Ovary (tissue), 9 donors: ENCODE results near the gene OBSCN. TPM values are rescaled to one million over a fixed set of nuclear protein-coding genes. Genes with fewer than 3 reads are reported as not detected.
A peak's percentile ranks its signal among the peaks of the same experiment; 100 is the strongest.

Experiments used
- DNase-seq, 5 donors: peaks; one replicate each; pipeline ENCODE4 v3.0.0-alpha.2; 2019 to 2020
- H3K27ac ChIP-seq, 2 donors: fragments of 200-600 bp; one replicate each; pipeline versions ENCODE4 v1.5.1 to v1.8.0; 2019 to 2022
- H3K27me3 ChIP-seq: fragments of 200-600 bp; one replicate; pipeline ENCODE4 v1.8.0; 2022
- H3K36me3 ChIP-seq: fragments of 200-600 bp; sonication (generic); one replicate; pipeline ENCODE4 v1.5.1; 2019
- H3K4me1 ChIP-seq: one replicate; pipeline ENCODE4 v1.8.1; 2013; ENCODE audit warnings: mild to moderate bottlenecking, moderate library complexity; ENCODE audit not compliant: insufficient read depth
- H3K4me3 ChIP-seq: fragments of 200-600 bp; sonication (generic); one replicate; pipeline ENCODE4 v1.5.1; 2017
- H3K9me3 ChIP-seq, 2 donors: fragments of 200-600 bp in 1 of 2; sonication (generic) in 1 of 2; one replicate each; pipeline versions ENCODE4 v1.5.1 to v1.8.1; 2013 to 2019; ENCODE audit warnings: mild to moderate bottlenecking in 1 of 2, moderate library complexity in 1 of 2
- CTCF ChIP-seq, 3 donors: fragments of 450-650 bp in 2 of 3; fragments of 200-600 bp in 1 of 3; IDR thresholded peaks; one replicate each; pipeline versions ENCODE4 v1.5.1 to v1.8.0; 2016 to 2022; ENCODE audit warnings: antibody characterized with exemption in 3 of 3, mild to moderate bottlenecking in 1 of 3
- EP300 ChIP-seq: sonication (generic); formaldehyde crosslinking; IDR thresholded peaks from one replicate; pipeline ENCODE4 v1.6.1; 2017; ENCODE audit warnings: antibody characterized with exemption
- POLR2A ChIP-seq: fragments of 450-650 bp; IDR thresholded peaks from one replicate; pipeline ENCODE4 v1.6.1; 2017; ENCODE audit warnings: antibody characterized with exemption, mild to moderate bottlenecking, moderate library complexity
- WGBS, 3 donors: extraction: QIAGEN DNeasy Blood & Tissue Kit in 1 of 3; methylation state at CpG; one replicate each; pipeline versions ENCODE4 v1.1.5 to v1.1.7; 2013 to 2017; 5-methylcytosine and 5-hydroxymethylcytosine counted together
- intact Hi-C, 4 donors: fragments of 100-400 bp; cut with DNase I; formaldehyde crosslinking; loops; one replicate each; pipeline versions ENCODE4 v1.11.0 to v1.15.1; 2022 to 2023
- polyA plus RNA-seq, 2 donors: library from polyadenylated mRNA; stranded (reverse); fragments of 200-250 nt in 1 of 2; fragments of 350-450 nt in 1 of 2; fragmentation: Illumina TruSeq in 1 of 2; extraction: RNeasy Lipid Tissue Mini Kit (QIAGEN cat#74804) in 1 of 2; gene quantifications; one replicate each; pipeline ENCODE4 v1.2.3, GENCODE V29; 2013 to 2014
- total RNA-seq, 7 donors: library from RNA; depleted of rRNA in 2 of 7; stranded (reverse); fragments of >200 nt in 2 of 7; fragmentation: NEBNext Ultra II Directional in 3 of 7; extraction: Animal tissue kit (Norgen Biotek cat#: 25700) in 3 of 7; gene quantifications; one replicate each; pipeline versions ENCODE4 v1.1.0 to v1.2.4, GENCODE V29; 2016 to 2023
- donor health status: DM: no; HTN: no; CAD: no; lungs with moderate emphysema.
- donor health status: DM: no; HTN: no; CAD: no.
- donor health status: Bipolar disorder and iron deficiency.
- donor health status: DM: yes; HTN: yes; CAD: no.
- donor health status: DM: no; HTN: no; CAD: no.
- donor health status: DM: yes; HTN: yes; CAD: no.

The OBSCN gene
- total and polyA plus RNA-seq, 9 donors, result 3.5 to 37.1 (median 29.0) TPM

GRCh38 chr1:228387321-228387720, 179.5 kb downstream of the OBSCN start:
- peak in 1 of 5 donors; percentile 1 for DNase-seq
- intact Hi-C loops, result loop anchor here in 1 of 4 donors (5.0 kb wide), 1 partner anchor 365 kb away; no protein-coding TSS in a partner anchor

GRCh38 chr1:228390649-228391048, 182.8 kb downstream of the OBSCN start:
- DNase-seq, result peak in 1 of 5 donors; percentile 2
- H3K27ac ChIP-seq, result no peak overlapping the region
- WGBS, 3 donors, result 71 to 79% (median 71%) methylated on average over 10 of the region's 10 CpGs
- intact Hi-C loops, result no loop called here
- H3K4me1 ChIP-seq, result no peaks in the 10 kb centered on the region
- no peaks in the 10 kb centered on the region for H3K9me3 ChIP-seq
- no peaks in the 10 kb centered on the region for H3K36me3 ChIP-seq
- H3K4me3 ChIP-seq, result no peak overlapping the region
- TF ChIP-seq POLR2A (no peak), CTCF (IDR thresholded peaks at IDR 0.05) (no peak), EP300 (no peak)
- H3K27me3 ChIP-seq, result no peaks in the 10 kb centered on the region

More at GRCh38 chr1:228387321-228387720, 179.5 kb downstream of the OBSCN start:
- Histone ChIP-seq H3K4me1 (no peaks in the 10 kb centered on the region), H3K4me3 (no peak overlapping the region), H3K9me3 (no peaks in the 10 kb centered on the region), H3K36me3 (no peaks in the 10 kb centered on the region), H3K27me3 (no peaks in the 10 kb centered on the region), H3K27ac (no peak overlapping the region)
- TF ChIP-seq POLR2A, result no peak
- TF ChIP-seq CTCF (IDR thresholded peaks at IDR 0.05), result no peak
- no peak for TF ChIP-seq EP300

GRCh38 chr1:228391411-228392020, 183.7 kb downstream of the OBSCN start:
- Histone ChIP-seq H3K36me3 (no peaks in the 10 kb centered on the region), H3K27me3 (no peaks in the 10 kb centered on the region), H3K27ac (no peak overlapping the region), H3K4me3 (no peak overlapping the region), H3K4me1 (no peaks in the 10 kb centered on the region), H3K9me3 (no peaks in the 10 kb centered on the region)
- WGBS, 3 donors, result 83 to 92% (median 87%) methylated on average over 11 of the region's 11 CpGs
- intact Hi-C loops, result no loop called here
- peak in 3 of 5 donors; percentile 12 to 20 (median 20) for DNase-seq
- TF ChIP-seq CTCF (IDR thresholded peaks at IDR 0.05), result no peak
- no peak for TF ChIP-seq POLR2A
- TF ChIP-seq EP300, result no peak

GRCh38 chr1:228392111-228392936, 184.5 kb downstream of the OBSCN start:
- H3K36me3 ChIP-seq, result no peaks in the 10 kb centered on the region
- intact Hi-C loops, result no loop called here
- TF ChIP-seq CTCF (IDR thresholded peaks at IDR 0.05), result no peak
- TF ChIP-seq EP300, result no peak
- no peak for TF ChIP-seq POLR2A
- 79 to 89% (median 86%) methylated on average over 12 of the region's 12 CpGs for WGBS, 3 donors
- no peaks in the 10 kb centered on the region for H3K27me3 ChIP-seq
- H3K4me3 ChIP-seq, result no peak overlapping the region
- DNase-seq, result peak in 3 of 5 donors; percentile 7 to 17 (median 7)
- H3K27ac ChIP-seq, result no peak overlapping the region
- no peaks in the 10 kb centered on the region for H3K4me1 ChIP-seq
- no peaks in the 10 kb centered on the region for H3K9me3 ChIP-seq
